Activated naive CD4-positive, alpha-beta T cell treated with anti-CD3 and anti-CD28 coated beads for 36 hours (primary cell): Measurements from ENCODE around the gene NR6A1. TPM values are rescaled to one million over a fixed set of nuclear protein-coding genes. Genes with fewer than 3 reads are reported as not detected.
"Not testable (repeated sequence)": the region's sequence is repeated elsewhere in the genome, so short reads cannot be mapped to it uniquely, and the experiment has no call there.

Experiments
- CTCF ChIA-PET: fragments of 350-600 bp; sonication (Branson Sonifier 250); formaldehyde crosslinking; loops from one replicate; lab custom pipeline; 2021; ENCODE audit warnings: antibody characterized with exemption; lab: Charles Lee
- DNase-seq: peaks from one replicate; pipeline ENCODE4 v3.0.0-alpha.2; 2020
- H3K27ac Mint-ChIP-seq: one replicate; pipeline ENCODE4 v1.8.0; 2021; ENCODE audit warnings: mild to moderate bottlenecking, mixed read lengths
- H3K27me3 Mint-ChIP-seq: one replicate; pipeline ENCODE4 v1.8.0; 2021; ENCODE audit warnings: low read depth, mixed read lengths
- H3K36me3 Mint-ChIP-seq: one replicate; pipeline ENCODE4 v1.8.0; 2021; ENCODE audit warnings: low read depth, mixed read lengths
- H3K4me1 Mint-ChIP-seq: one replicate; pipeline ENCODE4 v1.8.0; 2021; ENCODE audit warnings: low read depth, mixed read lengths
- H3K4me3 Mint-ChIP-seq: one replicate; pipeline ENCODE4 v1.8.0; 2021; ENCODE audit warnings: mild to moderate bottlenecking, moderate library complexity, mixed read lengths
- H3K9me3 Mint-ChIP-seq: one replicate; pipeline ENCODE4 v1.8.0; 2021; ENCODE audit warnings: mixed read lengths
- intact Hi-C: fragments of 100-400 bp; cut with micrococcal nuclease; formaldehyde crosslinking; loops from one replicate; pipeline ENCODE4 v1.15.1; 2023
- total RNA-seq, 2 experiments: library from RNA; stranded (reverse); gene quantifications; one replicate each; pipeline ENCODE4 v1.2.3, GENCODE V29; 2021

Gene NR6A1
- total RNA-seq, 2 experiments from 2014 or later = 1.8 TPM

DNA sequence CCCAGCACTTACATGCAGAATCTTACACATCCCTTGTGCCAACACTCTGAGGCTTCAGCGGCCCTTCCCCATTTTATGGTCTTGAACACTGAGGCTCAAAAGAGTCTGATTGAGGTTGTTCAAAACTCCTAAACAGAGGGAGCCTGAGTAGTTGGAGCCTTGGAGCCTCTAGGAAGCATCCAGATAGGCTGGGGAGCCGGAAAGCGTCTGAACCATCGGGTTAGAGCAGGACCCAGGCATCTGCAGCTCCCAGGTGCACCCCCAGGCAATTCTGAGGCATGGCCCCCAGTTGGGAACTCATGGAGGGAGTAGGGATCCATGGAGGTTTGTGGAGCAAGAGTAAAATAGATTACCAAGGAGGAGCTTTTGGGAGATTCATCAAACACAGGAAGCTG, 9.6 kb upstream of the NR6A1 start:
- Mint-ChIP-seq H3K27me3 (peaks cover 17% of the 10 kb centered on the region), H3K36me3 (no peaks in the 10 kb centered on the region), H3K27ac (no peak overlapping the region), H3K4me1 (peaks cover 8% of the 10 kb centered on the region), H3K9me3 (no peaks in the 10 kb centered on the region), H3K4me3 (no peak overlapping the region)
- no peak for DNase-seq
- intact Hi-C loops = no loop called here
- CTCF ChIA-PET = no interaction called here

DNA sequence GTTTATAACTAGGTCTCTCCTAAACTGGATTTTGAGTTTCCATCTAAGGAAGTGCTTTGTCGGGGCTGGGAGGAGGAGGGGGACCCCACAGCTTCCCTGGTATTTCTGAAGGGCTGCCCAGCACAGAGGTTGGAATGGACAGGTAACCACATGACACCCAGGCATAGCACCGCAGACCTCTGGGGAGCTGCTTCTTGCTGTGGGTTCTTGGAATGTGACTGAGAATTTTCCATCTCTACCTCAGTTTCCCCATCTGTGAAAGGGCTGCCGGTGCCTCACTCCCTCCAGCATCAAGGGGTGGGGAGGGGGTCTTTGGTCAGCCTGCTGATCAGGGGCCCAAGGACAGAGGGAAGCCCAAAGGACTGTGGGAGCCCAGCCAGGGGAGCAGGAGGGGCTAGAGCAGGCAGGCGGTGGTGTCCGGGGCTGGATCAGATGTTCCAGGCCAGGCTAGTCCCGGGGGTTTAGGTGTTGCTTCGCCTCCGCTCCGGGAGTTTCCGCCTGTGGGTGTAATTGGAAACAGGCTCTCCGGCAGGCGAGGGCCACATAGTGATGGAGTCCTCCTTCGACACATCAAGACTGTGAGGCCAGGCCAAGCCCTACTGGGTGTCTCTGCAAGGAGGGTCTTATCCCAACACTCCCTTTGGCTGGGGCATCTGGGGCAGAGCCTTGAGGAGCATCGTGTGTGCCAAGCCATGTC, 9.1 kb upstream of the NR6A1 start:
- peaks cover 22% of the 10 kb centered on the region for H3K27me3 Mint-ChIP-seq

DNA sequence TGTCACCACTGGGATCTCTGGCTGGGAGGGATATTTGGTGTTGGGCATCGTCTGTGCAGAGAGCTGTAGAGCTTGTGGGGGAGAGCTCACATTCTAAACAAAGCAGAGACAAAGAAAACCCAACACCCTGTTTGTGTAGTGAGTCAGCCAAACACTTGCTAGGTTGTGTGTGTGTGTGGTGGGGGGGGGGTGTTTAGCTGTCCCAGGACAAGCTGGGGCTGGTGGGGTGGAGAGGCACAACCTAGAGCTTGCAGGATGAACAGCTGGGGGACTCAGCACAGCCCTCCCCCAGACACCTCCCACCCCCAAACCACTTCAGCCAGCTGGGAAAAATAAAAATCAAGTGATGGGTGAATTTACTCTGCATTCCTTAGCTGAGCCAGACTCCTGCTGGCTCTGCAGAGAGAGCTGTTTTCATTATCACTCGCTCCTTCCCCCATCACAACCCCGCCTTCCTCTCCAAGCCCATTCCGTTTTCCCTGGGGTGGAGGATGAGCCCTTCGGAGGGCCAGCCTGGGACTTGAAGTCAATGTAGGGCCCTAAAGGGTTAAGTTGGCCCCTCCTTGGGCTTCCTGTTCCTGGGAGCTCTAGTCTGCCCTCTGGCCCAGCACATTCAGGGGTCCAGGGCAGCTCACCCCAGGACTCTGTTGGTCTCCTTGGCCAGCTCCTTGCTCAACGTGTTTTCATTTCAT, 8.4 kb upstream of the NR6A1 start:
- no peak overlapping the region for H3K4me3 Mint-ChIP-seq
- peaks cover 22% of the 10 kb centered on the region for H3K27me3 Mint-ChIP-seq
- no peaks in the 10 kb centered on the region for H3K9me3 Mint-ChIP-seq
- H3K4me1 Mint-ChIP-seq = peaks cover 10% of the 10 kb centered on the region
- CTCF ChIA-PET = interaction anchor here (12.7 kb wide), 1 partner anchor 70 kb away, joined by 315 read pairs; the partner anchor contains the start of gene WDR38
- H3K36me3 Mint-ChIP-seq = no peaks in the 10 kb centered on the region
- intact Hi-C loops = no loop called here
- H3K27ac Mint-ChIP-seq = no peak overlapping the region
- DNase-seq = no peak

More for the DNA sequence above, 9.1 kb upstream of the NR6A1 start:
- Mint-ChIP-seq H3K4me1 (peaks cover 8% of the 10 kb centered on the region), H3K27ac (no peak overlapping the region), H3K9me3 (no peaks in the 10 kb centered on the region), H3K36me3 (no peaks in the 10 kb centered on the region), H3K4me3 (no peak overlapping the region)
- CTCF ChIA-PET = interaction anchor here (12.7 kb wide), 1 partner anchor 70 kb away, joined by 315 read pairs; the partner anchor contains the start of gene WDR38
- intact Hi-C loops = no loop called here
- no peak for DNase-seq

DNA sequence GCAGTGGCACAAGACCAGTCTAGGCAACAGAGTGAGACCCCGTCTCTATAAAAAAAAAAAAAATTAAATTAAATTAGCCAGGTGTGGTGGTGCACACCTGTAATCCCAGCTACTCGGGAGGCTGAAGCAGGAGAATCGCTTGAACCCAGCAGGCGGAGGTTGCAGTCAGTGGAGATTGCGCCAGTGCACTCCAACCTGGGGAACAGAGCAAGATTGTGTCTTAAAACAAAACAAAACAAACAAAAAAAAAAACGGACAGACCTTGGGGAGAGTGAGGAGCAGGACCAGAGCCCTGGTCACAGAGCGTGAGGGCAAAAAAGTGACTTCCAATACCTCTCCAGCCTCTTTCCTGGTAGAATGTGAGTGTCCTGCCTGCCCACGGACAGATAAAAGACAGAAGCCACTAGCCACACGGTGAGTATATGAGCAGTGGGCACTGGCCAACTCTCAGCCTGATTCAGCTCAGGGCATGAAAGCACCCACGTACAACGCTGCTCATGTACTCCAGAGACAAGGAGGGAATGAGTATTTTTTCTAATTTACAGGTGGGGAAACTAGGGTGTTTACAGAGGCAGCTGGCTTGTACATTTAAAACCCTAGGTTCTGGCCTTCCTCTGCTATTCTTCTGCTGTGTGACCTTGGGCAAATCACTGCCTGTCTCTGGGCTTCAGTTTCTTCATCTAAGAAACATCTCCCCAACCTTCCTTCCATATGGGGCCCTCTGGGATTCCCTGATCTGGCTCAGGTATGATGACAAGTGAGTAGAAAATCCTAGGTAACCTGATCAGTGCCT, 7.7 kb upstream of the NR6A1 start:
- Mint-ChIP-seq H3K27me3 (peaks cover 26% of the 10 kb centered on the region), H3K27ac (no peak overlapping the region), H3K9me3 (no peaks in the 10 kb centered on the region), H3K36me3 (no peaks in the 10 kb centered on the region), H3K4me1 (peaks cover 14% of the 10 kb centered on the region), H3K4me3 (no peak overlapping the region)
- DNase-seq = no peak
- CTCF ChIA-PET = interaction anchor here (0.6 to 12.7 kb wide), 2 partner anchors 56 to 71 kb away, joined by 3 to 315 read pairs; partner anchors contain the start of gene WDR38
- intact Hi-C loops = no loop called here

DNA sequence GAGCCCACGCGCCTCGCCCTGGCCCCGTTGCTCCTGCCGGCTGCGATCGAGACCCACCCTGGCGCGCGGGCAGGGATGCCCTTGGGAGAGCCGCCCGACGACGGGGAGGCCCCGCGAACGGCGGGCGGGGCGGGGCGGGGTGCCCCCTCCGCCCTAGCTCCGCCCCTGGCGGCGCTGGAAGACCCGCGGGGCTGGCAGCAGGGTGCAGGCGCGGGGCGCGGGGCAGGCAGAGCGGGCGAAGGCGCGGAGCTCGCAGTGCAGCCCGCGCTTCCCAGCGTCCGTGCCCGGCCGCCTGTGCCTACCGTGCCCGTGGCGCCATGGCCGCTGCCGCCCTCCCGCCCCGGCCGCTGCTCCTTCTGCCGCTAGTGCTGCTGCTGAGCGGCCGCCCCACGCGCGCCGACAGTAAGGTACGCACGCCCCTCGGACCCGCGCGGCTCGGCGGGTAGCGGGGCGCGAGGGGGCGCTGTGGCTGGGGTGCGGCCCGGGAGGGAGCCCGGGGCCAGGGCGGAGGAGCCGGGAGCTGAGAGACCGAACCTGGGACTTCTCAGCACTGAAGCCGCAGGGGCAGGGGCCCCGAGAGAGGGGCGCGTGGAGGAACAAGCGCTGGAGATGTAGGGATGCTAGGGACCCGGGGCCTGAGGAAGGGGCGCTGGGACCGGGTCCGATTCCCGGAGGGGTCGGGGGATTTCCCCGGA, 6.0 kb upstream of the NR6A1 start, which contains the start of gene OLFML2A:
Gene OLFML2A, plus strand, starts transcription at position 180 of the 695 bp plus-strand sequence. Its CDS starts 138 bp downstream, at position 318.
- Mint-ChIP-seq H3K9me3 (no peaks in the 10 kb centered on the region), H3K27me3 (peaks cover 36% of the 10 kb centered on the region), H3K4me1 (peaks cover 19% of the 10 kb centered on the region), H3K36me3 (no peaks in the 10 kb centered on the region), H3K4me3 (peak within 1 kb of the TSS; percentile 61), H3K27ac (no peak within 1 kb of the TSS)
- DNase-seq = no peak
- CTCF ChIA-PET = interaction anchor here (0.5 to 12.7 kb wide), 11 partner anchors 11 to 595 kb away, joined by 3 to 315 read pairs (median 4); partner anchors contain the start of gene WDR38
- intact Hi-C loops = no loop called here

DNA sequence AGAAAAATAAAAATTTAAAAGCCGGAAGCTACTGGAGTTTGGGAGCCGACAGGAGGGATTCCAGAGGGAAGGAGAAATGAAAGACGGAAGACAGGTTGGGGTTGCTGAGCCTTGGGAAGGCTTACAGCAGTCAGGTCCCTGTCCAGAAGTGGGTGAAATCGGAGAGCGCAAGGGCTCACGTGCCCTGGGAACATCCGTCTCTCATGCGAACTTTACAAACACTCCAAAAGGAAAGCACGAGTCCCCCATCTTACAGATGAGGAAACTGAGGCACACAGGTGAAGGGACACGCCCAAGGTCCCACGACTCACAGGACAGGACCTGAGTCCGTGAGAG, 5.5 kb upstream of the NR6A1 start:
- no peak for DNase-seq
- CTCF ChIA-PET = interaction anchor here (0.6 to 12.7 kb wide), 9 partner anchors 10 to 596 kb away, joined by 3 to 315 read pairs (median 4); partner anchors contain the start of gene WDR38
- Mint-ChIP-seq H3K4me1 (peaks cover 20% of the 10 kb centered on the region), H3K27ac (no peak overlapping the region), H3K4me3 (peak overlapping the region; percentile 61), H3K9me3 (no peaks in the 10 kb centered on the region), H3K36me3 (no peaks in the 10 kb centered on the region), H3K27me3 (peaks cover 36% of the 10 kb centered on the region)
- intact Hi-C loops = no loop called here

DNA sequence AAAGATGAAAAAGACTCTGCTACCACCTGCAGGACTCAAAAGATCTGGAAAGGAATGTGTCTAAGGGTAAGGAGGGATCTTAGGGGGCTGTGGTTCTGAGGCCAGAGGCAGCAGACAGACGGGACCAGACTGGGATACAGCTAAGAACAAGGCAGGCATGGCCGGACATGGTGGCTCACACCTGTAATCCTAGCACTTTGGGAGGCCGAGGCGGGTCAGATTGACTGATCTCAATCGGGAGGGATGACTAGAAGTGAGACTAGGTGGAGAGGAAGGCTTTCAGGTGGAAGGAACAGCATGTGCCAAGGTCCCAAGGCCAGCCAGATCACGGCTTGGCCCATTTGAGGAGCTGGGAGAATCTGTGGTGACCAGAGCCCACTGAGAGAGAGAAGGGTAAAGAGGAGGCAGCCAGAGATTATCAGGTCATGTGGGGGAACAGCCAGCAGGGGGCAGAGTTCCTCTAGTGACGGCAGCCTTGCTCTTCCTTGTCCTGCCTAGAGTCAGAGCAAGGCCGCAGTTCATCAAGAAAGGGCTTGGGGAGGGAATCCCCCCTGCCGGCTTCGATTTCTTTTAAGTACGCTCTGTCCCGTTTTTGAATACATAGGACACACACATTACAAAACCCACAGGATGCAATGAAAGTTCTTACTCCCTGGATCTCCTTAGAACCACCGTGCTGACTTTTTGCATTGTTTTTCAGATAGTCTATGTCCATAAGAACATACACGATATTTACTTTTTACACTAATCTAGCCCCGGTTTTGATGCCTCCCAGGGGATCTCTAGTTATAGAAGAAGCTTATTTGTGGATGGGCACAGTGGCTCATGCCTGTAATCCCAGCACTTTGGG, 3.2 kb upstream of the NR6A1 start:
- Mint-ChIP-seq H3K36me3 (no peaks in the 10 kb centered on the region), H3K27me3 (peaks cover 47% of the 10 kb centered on the region), H3K4me3 (no peak overlapping the region), H3K27ac (no peak overlapping the region), H3K9me3 (no peaks in the 10 kb centered on the region), H3K4me1 (peaks cover 30% of the 10 kb centered on the region)
- intact Hi-C loops = loop anchor here (1.0 to 5.0 kb wide), 6 partner anchors 79 to 600 kb away; partner anchors contain the start of genes HSPA5, SCAI and WDR38
- CTCF ChIA-PET = interaction anchor here (0.7 to 12.7 kb wide), 18 partner anchors 8 to 1658 kb away, joined by 3 to 315 read pairs (median 4); partner anchors contain the start of gene WDR38
- DNase-seq = peak; percentile 92

DNA sequence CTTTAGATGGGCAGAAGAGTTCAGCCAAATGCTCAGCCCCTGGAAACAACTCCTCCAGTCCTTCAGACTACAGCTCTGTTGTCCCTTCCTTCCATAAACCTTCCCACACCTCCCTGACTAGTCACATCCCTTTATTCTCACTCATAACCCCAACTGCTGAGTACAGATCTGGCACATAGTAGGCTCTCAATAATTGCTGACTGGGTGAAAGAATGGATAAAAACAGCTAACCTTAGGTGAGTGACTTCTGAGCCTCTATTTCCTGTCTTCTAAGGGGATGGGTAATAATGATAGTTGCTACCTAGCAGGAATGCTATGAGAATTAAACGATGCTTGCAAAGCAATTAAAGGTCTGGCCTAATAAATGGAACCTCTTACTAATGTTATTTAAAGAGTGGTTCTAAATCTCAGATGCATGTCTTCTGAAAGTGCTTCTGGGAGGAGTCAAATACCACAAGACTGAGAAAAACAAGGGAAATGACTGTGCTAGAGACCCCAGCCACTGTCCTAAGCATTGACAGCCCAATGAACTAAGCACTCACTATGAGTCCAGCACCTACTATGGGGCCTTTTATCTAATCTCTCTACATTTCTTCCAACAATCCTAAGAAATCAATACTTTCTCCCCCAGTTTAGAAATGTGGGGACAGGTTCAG, 2.5 kb upstream of the NR6A1 start:
- Mint-ChIP-seq H3K27me3 (peaks cover 53% of the 10 kb centered on the region), H3K4me1 (peaks cover 35% of the 10 kb centered on the region)

DNA sequence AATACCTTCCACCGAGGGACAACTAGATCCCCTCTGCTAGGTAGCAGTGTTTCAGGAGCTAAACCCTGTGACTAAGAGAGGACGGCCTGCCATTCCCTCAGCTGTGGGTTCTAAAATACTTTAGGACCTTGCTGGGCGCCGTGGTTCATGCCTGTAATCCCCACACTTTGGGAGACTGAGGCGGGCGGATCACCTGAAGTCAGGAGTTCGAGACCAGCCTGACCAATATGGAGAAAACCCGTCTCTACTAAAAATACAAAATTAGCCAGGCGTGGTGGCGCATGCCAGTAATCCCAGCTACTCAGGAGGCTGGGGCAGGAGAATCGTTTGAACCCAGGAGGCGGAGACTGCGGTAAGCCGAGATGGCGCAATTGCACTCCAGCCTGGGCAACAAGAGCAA, 1.8 kb upstream of the NR6A1 start:
- peaks cover 35% of the 10 kb centered on the region for H3K4me1 Mint-ChIP-seq
- CTCF ChIA-PET = interaction anchor here (0.8 to 12.7 kb wide), 12 partner anchors 9 to 369 kb away, joined by 3 to 315 read pairs (median 4); partner anchors contain the start of gene WDR38
- intact Hi-C loops = loop anchor here (5.0 kb wide), 2 partner anchors 419 to 469 kb away; partner anchors contain the start of gene HSPA5
- not testable (repeated sequence) for H3K9me3 Mint-ChIP-seq, H3K36me3 Mint-ChIP-seq, DNase-seq, H3K27ac Mint-ChIP-seq
- H3K4me3 Mint-ChIP-seq = peak overlapping the region; percentile 74
- peaks cover 57% of the 10 kb centered on the region for H3K27me3 Mint-ChIP-seq

More for the DNA sequence above, 2.5 kb upstream of the NR6A1 start:
- no peak for DNase-seq
- Mint-ChIP-seq H3K4me3 (no peak overlapping the region), H3K36me3 (no peaks in the 10 kb centered on the region), H3K9me3 (no peaks in the 10 kb centered on the region), H3K27ac (no peak overlapping the region)
- intact Hi-C loops = loop anchor here (1.0 to 5.0 kb wide), 6 partner anchors 80 to 601 kb away; partner anchors contain the start of genes HSPA5, SCAI and WDR38
- CTCF ChIA-PET = interaction anchor here (0.8 to 12.7 kb wide), 11 partner anchors 10 to 605 kb away, joined by 3 to 315 read pairs (median 3); partner anchors contain the start of gene WDR38
